Measurements from ENCODE around the gene GPR158.
A peak's percentile ranks its signal among the peaks of the same experiment; 100 is the strongest.

The GPR158 gene, protein sequence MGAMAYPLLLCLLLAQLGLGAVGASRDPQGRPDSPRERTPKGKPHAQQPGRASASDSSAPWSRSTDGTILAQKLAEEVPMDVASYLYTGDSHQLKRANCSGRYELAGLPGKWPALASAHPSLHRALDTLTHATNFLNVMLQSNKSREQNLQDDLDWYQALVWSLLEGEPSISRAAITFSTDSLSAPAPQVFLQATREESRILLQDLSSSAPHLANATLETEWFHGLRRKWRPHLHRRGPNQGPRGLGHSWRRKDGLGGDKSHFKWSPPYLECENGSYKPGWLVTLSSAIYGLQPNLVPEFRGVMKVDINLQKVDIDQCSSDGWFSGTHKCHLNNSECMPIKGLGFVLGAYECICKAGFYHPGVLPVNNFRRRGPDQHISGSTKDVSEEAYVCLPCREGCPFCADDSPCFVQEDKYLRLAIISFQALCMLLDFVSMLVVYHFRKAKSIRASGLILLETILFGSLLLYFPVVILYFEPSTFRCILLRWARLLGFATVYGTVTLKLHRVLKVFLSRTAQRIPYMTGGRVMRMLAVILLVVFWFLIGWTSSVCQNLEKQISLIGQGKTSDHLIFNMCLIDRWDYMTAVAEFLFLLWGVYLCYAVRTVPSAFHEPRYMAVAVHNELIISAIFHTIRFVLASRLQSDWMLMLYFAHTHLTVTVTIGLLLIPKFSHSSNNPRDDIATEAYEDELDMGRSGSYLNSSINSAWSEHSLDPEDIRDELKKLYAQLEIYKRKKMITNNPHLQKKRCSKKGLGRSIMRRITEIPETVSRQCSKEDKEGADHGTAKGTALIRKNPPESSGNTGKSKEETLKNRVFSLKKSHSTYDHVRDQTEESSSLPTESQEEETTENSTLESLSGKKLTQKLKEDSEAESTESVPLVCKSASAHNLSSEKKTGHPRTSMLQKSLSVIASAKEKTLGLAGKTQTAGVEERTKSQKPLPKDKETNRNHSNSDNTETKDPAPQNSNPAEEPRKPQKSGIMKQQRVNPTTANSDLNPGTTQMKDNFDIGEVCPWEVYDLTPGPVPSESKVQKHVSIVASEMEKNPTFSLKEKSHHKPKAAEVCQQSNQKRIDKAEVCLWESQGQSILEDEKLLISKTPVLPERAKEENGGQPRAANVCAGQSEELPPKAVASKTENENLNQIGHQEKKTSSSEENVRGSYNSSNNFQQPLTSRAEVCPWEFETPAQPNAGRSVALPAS (N-terminal part only)

DNA sequence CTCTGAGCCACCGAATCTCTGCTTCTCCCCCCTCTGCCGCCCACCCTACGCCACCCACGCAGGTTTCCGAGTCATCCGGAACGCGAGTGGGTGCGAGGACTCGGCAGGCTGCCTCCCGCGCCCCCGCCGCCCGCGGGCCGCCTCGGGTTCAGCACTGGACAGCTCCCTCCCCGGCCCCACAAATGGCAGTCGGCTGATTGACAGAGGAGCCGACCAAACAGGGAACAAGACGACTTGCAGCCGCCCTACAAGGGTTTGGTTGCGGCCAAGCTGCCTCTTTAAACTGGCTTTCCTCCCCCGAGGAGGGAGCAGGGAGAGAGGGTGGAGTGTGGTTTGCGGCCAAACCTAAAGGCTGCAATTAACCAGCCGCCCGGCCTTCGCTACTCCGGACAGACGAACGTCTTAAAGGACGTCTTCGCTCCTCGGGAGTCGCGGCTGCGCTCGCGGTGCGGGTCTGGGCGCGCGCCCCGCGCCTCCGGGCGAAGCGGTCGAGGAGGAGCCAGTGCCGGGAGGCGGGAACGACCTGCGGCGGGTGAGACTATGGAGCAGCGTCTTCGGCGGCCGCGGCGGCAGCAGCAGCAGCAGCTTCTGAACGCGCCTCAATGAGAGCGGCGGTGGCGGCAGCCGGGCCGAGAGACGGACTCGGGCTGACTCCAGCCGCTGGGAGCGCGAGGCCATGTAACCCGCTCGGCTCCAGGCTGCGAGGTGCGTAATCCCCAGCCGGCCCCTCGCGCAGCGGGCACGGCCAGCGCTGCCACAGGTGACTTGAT is at the start of gene GPR158:
Gene GPR158 (plus strand): TSS at position 541 of the 770 bp plus-strand sequence. CDS start 420 bp downstream, outside the sequence.
- peaks cover 77% of the 10 kb centered on the region for H3K27me3 ChIP-seq (ENCODE audit: insufficient read depth, poor library complexity, severe bottlenecking)
- H3K9me3 ChIP-seq (ENCODE audit: severe bottlenecking), result no peaks in the 10 kb centered on the region
- ATAC-seq (ENCODE audit: low read depth) (peak; percentile 81), DNase-seq (ENCODE audit: low spot score) (peak; percentile 72)
- TF ChIP-seq, protein P1, sequence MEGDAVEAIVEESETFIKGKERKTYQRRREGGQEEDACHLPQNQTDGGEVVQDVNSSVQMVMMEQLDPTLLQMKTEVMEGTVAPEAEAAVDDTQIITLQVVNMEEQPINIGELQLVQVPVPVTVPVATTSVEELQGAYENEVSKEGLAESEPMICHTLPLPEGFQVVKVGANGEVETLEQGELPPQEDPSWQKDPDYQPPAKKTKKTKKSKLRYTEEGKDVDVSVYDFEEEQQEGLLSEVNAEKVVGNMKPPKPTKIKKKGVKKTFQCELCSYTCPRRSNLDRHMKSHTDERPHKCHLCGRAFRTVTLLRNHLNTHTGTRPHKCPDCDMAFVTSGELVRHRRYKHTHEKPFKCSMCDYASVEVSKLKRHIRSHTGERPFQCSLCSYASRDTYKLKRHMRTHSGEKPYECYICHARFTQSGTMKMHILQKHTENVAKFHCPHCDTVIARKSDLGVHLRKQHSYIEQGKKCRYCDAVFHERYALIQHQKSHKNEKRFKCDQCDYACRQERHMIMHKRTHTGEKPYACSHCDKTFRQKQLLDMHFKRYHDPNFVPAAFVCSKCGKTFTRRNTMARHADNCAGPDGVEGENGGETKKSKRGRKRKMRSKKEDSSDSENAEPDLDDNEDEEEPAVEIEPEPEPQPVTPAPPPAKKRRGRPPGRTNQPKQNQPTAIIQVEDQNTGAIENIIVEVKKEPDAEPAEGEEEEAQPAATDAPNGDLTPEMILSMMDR (IDR thresholded peaks at IDR 0.05; ENCODE audit: poor library complexity, severe bottlenecking), result no peak
- H3K36me3 ChIP-seq (ENCODE audit: low read depth), result no peaks in the 10 kb centered on the region
- no peak within 1 kb of the TSS for H3K27ac ChIP-seq (ENCODE audit: poor library complexity, severe bottlenecking)
- H3K4me3 ChIP-seq (ENCODE audit: severe bottlenecking), result peak within 1 kb of the TSS; percentile 27
- no peaks in the 10 kb centered on the region for H3K4me1 ChIP-seq (ENCODE audit: insufficient read depth, poor library complexity, severe bottlenecking)

DNA sequence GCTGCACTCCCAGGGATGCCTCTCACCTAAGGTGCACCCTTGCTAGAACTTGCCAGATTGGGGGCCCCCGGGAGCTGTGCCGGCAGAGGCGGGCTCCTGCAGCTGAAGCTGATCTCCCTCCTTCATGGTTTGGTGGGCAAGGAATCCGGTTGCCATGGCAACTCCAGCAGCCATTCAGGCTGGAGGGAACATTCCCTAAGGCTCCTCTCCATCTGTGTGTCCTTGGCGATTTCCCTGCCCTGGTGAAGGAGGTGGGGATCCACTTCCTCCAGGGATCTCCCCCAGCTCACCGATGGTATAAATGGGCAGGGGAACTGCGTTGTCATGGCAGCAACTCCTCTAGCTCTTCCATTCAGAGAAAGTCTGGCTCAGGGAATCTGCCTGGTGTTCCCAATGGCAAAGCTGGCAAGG is 49.6 kb upstream of the GPR158 start:
- DNase-seq (ENCODE audit: low spot score), result no peak
- H3K27ac ChIP-seq (ENCODE audit: poor library complexity, severe bottlenecking), result no peak overlapping the region

DNA sequence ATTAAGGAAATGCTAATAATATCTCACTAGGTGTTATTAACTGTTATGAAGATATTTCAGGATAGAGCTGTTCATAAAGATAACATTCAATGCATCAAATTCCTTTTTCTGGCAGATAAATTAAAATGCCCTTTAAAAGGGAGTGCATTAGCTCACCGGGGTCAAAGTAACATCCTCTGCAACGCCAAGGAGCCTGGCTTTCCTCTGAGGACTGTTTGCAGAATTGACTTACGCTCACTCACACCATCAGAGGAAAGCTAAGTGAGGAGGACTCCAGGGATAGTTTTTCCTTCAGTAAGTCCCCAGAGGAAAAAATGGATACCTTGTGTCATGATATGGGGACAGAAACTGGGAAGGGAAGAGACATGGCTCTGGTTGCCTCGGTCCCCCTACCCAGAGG is 45.2 kb upstream of the GPR158 start:
- ATAC-seq (ENCODE audit: low read depth), result no peak
- no peak for DNase-seq (ENCODE audit: low spot score)

More for the DNA sequence above, 49.6 kb upstream of the GPR158 start:
- H3K4me3 ChIP-seq (ENCODE audit: severe bottlenecking), result no peak overlapping the region
- no peak for ATAC-seq (ENCODE audit: low read depth)
- no peaks in the 10 kb centered on the region for H3K9me3 ChIP-seq (ENCODE audit: severe bottlenecking)
- TF ChIP-seq, protein P1 (IDR thresholded peaks at IDR 0.05; ENCODE audit: poor library complexity, severe bottlenecking), result no peak
- H3K4me1 ChIP-seq (ENCODE audit: insufficient read depth, poor library complexity, severe bottlenecking), result no peaks in the 10 kb centered on the region
- peaks cover under 1% of the 10 kb centered on the region for H3K27me3 ChIP-seq (ENCODE audit: insufficient read depth, poor library complexity, severe bottlenecking)
- no peaks in the 10 kb centered on the region for H3K36me3 ChIP-seq (ENCODE audit: low read depth)

DNA sequence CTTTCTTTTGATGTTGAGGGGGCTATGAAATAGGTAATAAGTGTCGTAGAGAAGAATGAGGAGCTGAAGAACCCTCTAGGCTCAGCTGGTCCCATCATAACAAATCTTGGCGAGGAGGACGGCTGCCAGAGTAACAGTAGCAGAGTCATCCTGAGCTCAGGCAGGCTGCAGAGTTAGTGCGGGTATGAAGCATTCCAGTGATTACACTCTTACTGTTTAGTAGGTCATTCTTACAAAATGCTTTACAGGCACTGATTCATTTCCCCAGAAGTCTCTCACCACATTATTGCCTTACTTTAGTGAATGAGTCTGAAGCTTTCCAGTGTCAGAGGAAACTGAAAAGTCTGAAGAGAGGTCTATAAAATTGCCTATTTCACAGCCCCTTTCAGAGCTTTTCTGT is 43.9 kb upstream of the GPR158 start:
- DNase-seq (ENCODE audit: low spot score), result no peak
- Histone ChIP-seq H3K27me3 (ENCODE audit: insufficient read depth, poor library complexity, severe bottlenecking) (no peaks in the 10 kb centered on the region), H3K36me3 (ENCODE audit: low read depth) (no peaks in the 10 kb centered on the region), H3K9me3 (ENCODE audit: severe bottlenecking) (no peaks in the 10 kb centered on the region), H3K4me1 (ENCODE audit: insufficient read depth, poor library complexity, severe bottlenecking) (no peaks in the 10 kb centered on the region), H3K4me3 (ENCODE audit: severe bottlenecking) (no peak overlapping the region), H3K27ac (ENCODE audit: poor library complexity, severe bottlenecking) (no peak overlapping the region)
- peak; percentile 71 for ATAC-seq (ENCODE audit: low read depth)
- TF ChIP-seq, protein P1 (IDR thresholded peaks at IDR 0.05; ENCODE audit: poor library complexity, severe bottlenecking), result no peak

More for the DNA sequence above, 45.2 kb upstream of the GPR158 start:
- Histone ChIP-seq H3K36me3 (ENCODE audit: low read depth) (no peaks in the 10 kb centered on the region), H3K27me3 (ENCODE audit: insufficient read depth, poor library complexity, severe bottlenecking) (no peaks in the 10 kb centered on the region), H3K4me3 (ENCODE audit: severe bottlenecking) (no peak overlapping the region), H3K9me3 (ENCODE audit: severe bottlenecking) (no peaks in the 10 kb centered on the region), H3K27ac (ENCODE audit: poor library complexity, severe bottlenecking) (no peak overlapping the region), H3K4me1 (ENCODE audit: insufficient read depth, poor library complexity, severe bottlenecking) (no peaks in the 10 kb centered on the region)
- TF ChIP-seq, protein P1 (IDR thresholded peaks at IDR 0.05; ENCODE audit: poor library complexity, severe bottlenecking), result no peak

All from RWPE2 (cell line).